SU-DHL-6 (cell line): ENCODE results near the gene NQO2.

Experiments used
- H2AFZ ChIP-seq: fragments of 200-600 bp; sonication (generic); 2 replicates; pipeline ENCODE4 v1.6.1; 2014; ENCODE audit warnings: low read depth, mild to moderate bottlenecking, moderate library complexity, mixed read lengths, antibody characterized with exemption, low read length; ENCODE audit not compliant: severe bottlenecking
- H3F3A ChIP-seq: fragments of 200-600 bp; shearing (Covaris generic); 2 replicates; pipeline ENCODE4 v1.6.0; 2016; ENCODE audit warnings: antibody characterized with exemption, mild to moderate bottlenecking; ENCODE audit not compliant: insufficient read depth
- H3K27ac ChIP-seq: fragments of 200-600 bp; sonication (generic); 2 replicates; pipeline ENCODE4 v1.5.1; 2016; ENCODE audit warnings: low read depth, mild to moderate bottlenecking, low read length, moderate library complexity, mixed read lengths
- H3K27me3 ChIP-seq: fragments of 200-600 bp; sonication (generic), shearing (Covaris generic); 2 replicates; pipeline ENCODE4 v1.6.0; 2014; ENCODE audit warnings: mild to moderate bottlenecking, low read length
- H3K36me3 ChIP-seq: fragments of 200-600 bp; sonication (generic); 2 replicates; pipeline ENCODE4 v1.6.1; 2014; ENCODE audit warnings: mild to moderate bottlenecking, low read length, mixed read lengths
- H3K4me2 ChIP-seq: fragments of 300-600, 200-600 bp; shearing (Covaris generic), sonication (generic); 2 replicates; pipeline ENCODE4 v1.6.0; 2014; ENCODE audit warnings: low read length, low read depth, mild to moderate bottlenecking; ENCODE audit not compliant: poor library complexity, severe bottlenecking
- H3K4me3 ChIP-seq: fragments of 200-600 bp; sonication (generic); 2 replicates; pipeline ENCODE4 v1.5.1; 2014; ENCODE audit warnings: antibody characterized with exemption, low read length, mild to moderate bottlenecking, mixed read lengths; ENCODE audit not compliant: insufficient read depth, poor library complexity, severe bottlenecking
- H3K79me2 ChIP-seq: fragments of 200-600 bp; sonication (generic); 2 replicates; pipeline ENCODE4 v1.6.1; 2014; ENCODE audit warnings: mild to moderate bottlenecking, low read length, moderate library complexity; ENCODE audit not compliant: insufficient read depth
- H3K9ac ChIP-seq: fragments of 200-600 bp; sonication (generic); 2 replicates; pipeline ENCODE4 v1.7.0; 2014; ENCODE audit warnings: mild to moderate bottlenecking, low read length
- H3K9me2 ChIP-seq: fragments of 200-600 bp; sonication (generic); replicated peaks from 2 replicates; pipeline ENCODE4 v1.6.1; 2014; ENCODE audit warnings: low read length; ENCODE audit not compliant: insufficient read depth
- H3K9me3 ChIP-seq: fragments of 200-600 bp; sonication (generic); 2 replicates; pipeline ENCODE4 v1.6.1; 2014; ENCODE audit warnings: low read length, mixed read lengths; ENCODE audit not compliant: insufficient read depth
- H4K20me1 ChIP-seq: fragments of 200-600 bp; sonication (generic); 2 replicates; pipeline ENCODE4 v1.6.1; 2014; ENCODE audit warnings: low read depth, mild to moderate bottlenecking, antibody characterized with exemption, low read length, moderate library complexity, mixed read lengths
- CTCF ChIP-seq: fragments of 200-600 bp; sonication (generic); IDR thresholded peaks from one replicate; pipeline ENCODE4 v1.5.1; 2017; ENCODE audit warnings: antibody characterized with exemption, mild to moderate bottlenecking, low read length, moderate library complexity; ENCODE audit not compliant: insufficient read depth, poor library complexity, severe bottlenecking
- EZH2phosphoT487 ChIP-seq: fragments of 200-600 bp; sonication (generic), shearing (Covaris generic); conservative IDR thresholded peaks from 2 replicates; pipeline ENCODE4 v1.6.1; 2018; ENCODE audit warnings: mild to moderate bottlenecking, antibody characterized with exemption, low read length, moderate library complexity, mixed read lengths

The NQO2 gene

GRCh38 chr6:3009930-3010329 is 10.2 kb downstream of the NQO2 start:
- H2AFZ ChIP-seq = no peak overlapping the region
- H4K20me1 ChIP-seq = no peaks in the 10 kb centered on the region
- no peak overlapping the region for H3K27ac ChIP-seq
- no peaks in the 10 kb centered on the region for H3K79me2 ChIP-seq
- H3K9ac ChIP-seq = no peak overlapping the region
- no peak overlapping the region for H3K4me2 ChIP-seq
- no peak overlapping the region for H3K4me3 ChIP-seq
- H3K27me3 ChIP-seq = no peaks in the 10 kb centered on the region
- no peaks in the 10 kb centered on the region for H3K9me2 ChIP-seq
- H3K36me3 ChIP-seq = peaks cover 24% of the 10 kb centered on the region
- no peak for TF ChIP-seq EZH2phosphoT487
- TF ChIP-seq CTCF = no peak
- no peaks in the 10 kb centered on the region for H3F3A ChIP-seq
- peaks cover 17% of the 10 kb centered on the region; the same call in 1 of the 2 replicates for H3K9me3 ChIP-seq

- Histone ChIP-seq H3K36me3 (peaks cover 24% of the 10 kb centered on the region), H3K79me2 (no peaks in the 10 kb centered on the region), H3K9me3 (peaks cover 17% of the 10 kb centered on the region; the same call in 1 of the 2 replicates), H3K27ac (no peak overlapping the region), H3K4me3 (no peak overlapping the region), H2AFZ (no peak overlapping the region), H3K27me3 (no peaks in the 10 kb centered on the region), H3K9me2 (no peaks in the 10 kb centered on the region), H3K9ac (no peak overlapping the region), H4K20me1 (no peaks in the 10 kb centered on the region), H3K4me2 (no peak overlapping the region), H3F3A (no peaks in the 10 kb centered on the region)
- TF ChIP-seq CTCF (no peak), EZH2phosphoT487 (no peak)
These were observed 11.5 kb downstream of the NQO2 start for GRCh38 chr6:3011158-3011557.

- Histone ChIP-seq H3K79me2 (no peaks in the 10 kb centered on the region), H3K9me3 (peaks cover 17% of the 10 kb centered on the region; the same call in 1 of the 2 replicates), H3K36me3 (peaks cover 24% of the 10 kb centered on the region), H3K27ac (no peak overlapping the region), H3K27me3 (no peaks in the 10 kb centered on the region), H2AFZ (no peak overlapping the region), H3K9me2 (no peaks in the 10 kb centered on the region), H3K4me2 (no peak overlapping the region), H3F3A (no peaks in the 10 kb centered on the region), H3K4me3 (no peak overlapping the region), H3K9ac (no peak overlapping the region), H4K20me1 (no peaks in the 10 kb centered on the region)
- no peak for TF ChIP-seq CTCF
- TF ChIP-seq EZH2phosphoT487 = no peak
These were observed 11.9 kb downstream of the NQO2 start for GRCh38 chr6:3011592-3011991.
